Suprapubic skin (tissue), 4 donors: Measurements from ENCODE around the gene FBXO36. TPM values are rescaled to one million over a fixed set of nuclear protein-coding genes. Genes with fewer than 3 reads are reported as not detected.

ENCODE experiments used
- DNase-seq, 2 donors: peaks; one replicate each; pipeline ENCODE4 v3.0.0-alpha.2; 2019; ENCODE audit warnings: low spot score in 2 of 2
- H3K27ac ChIP-seq: fragments of 200-600 bp; sonication (generic); one replicate; pipeline ENCODE4 v1.5.1; 2019
- H3K27me3 ChIP-seq: fragments of 200-600 bp; sonication (generic); one replicate; pipeline ENCODE4 v1.5.1; 2019
- H3K36me3 ChIP-seq: fragments of 200-600 bp; sonication (generic); one replicate; pipeline ENCODE4 v1.5.1; 2019
- H3K4me1 ChIP-seq: fragments of 200-600 bp; sonication (generic); one replicate; pipeline ENCODE4 v1.5.1; 2019
- H3K4me3 ChIP-seq: fragments of 200-600 bp; sonication (generic); one replicate; pipeline ENCODE4 v1.5.1; 2019; ENCODE audit warnings: mild to moderate bottlenecking
- H3K9me3 ChIP-seq: fragments of 200-600 bp; sonication (generic); one replicate; pipeline ENCODE4 v1.5.1; 2019
- EP300 ChIP-seq: sonication (generic); formaldehyde crosslinking; IDR thresholded peaks from one replicate; pipeline ENCODE4 v1.6.1; 2017; ENCODE audit warnings: antibody characterized with exemption
- POLR2A ChIP-seq, 2 donors: fragments of 450-650 bp; IDR thresholded peaks; one replicate each; pipeline ENCODE4 v1.6.1; 2017; ENCODE audit warnings: antibody characterized with exemption in 2 of 2, mild to moderate bottlenecking in 2 of 2, moderate library complexity in 2 of 2
- POLR2AphosphoS5 ChIP-seq, 3 donors: sonication (generic); formaldehyde crosslinking; IDR thresholded peaks; one replicate each; pipeline ENCODE4 v1.6.1; 2017; ENCODE audit warnings: antibody characterized with exemption in 3 of 3
- WGBS: methylation state at CpG from one replicate; pipeline ENCODE4 v1.1.5; 2018; 5-methylcytosine and 5-hydroxymethylcytosine counted together
- total RNA-seq, 4 donors: library from RNA; depleted of rRNA; stranded (reverse); fragments of >200 nt; gene quantifications; one replicate each; pipeline ENCODE4 v1.1.0, GENCODE V29; 2016
- TF ChIP-seq, protein P1 (sequence below), 2 donors: fragments of 200-600 bp in 1 of 2; fragments of 450-650 bp in 1 of 2; sonication (generic) in 1 of 2; IDR thresholded peaks; one replicate each; pipeline ENCODE4 v1.5.1; 2016 to 2019; ENCODE audit warnings: antibody characterized with exemption in 2 of 2, mild to moderate bottlenecking in 1 of 2, moderate library complexity in 1 of 2

FBXO36 gene
- total RNA-seq, 4 donors from 2014 or later, result 4.5 to 8.4 (median 5.9) TPM

DNA sequence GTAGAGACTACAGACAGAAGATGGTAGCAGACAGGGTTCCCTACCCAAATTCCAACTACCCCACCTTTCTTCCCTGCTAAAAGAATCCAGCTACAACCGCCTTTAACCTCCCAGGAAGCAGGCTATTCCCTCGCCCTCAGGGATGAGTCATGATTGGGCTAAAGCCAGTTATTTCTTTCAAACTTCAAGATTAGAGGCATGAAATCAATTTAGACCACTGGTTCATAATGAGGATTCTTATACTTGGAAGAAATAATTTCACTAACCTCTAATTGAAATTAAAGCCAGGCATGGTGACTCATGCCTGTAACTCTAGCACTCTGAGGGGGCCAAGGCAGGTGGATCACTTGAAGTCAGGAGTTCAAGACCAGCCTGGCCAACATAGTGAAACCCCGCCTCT is 20.5 kb upstream of the FBXO36 start:
- no peak for DNase-seq
- Histone ChIP-seq H3K36me3 (peaks cover 14% of the 10 kb centered on the region), H3K4me3 (no peak overlapping the region), H3K4me1 (peaks cover 5% of the 10 kb centered on the region), H3K9me3 (no peaks in the 10 kb centered on the region), H3K27ac (no peak overlapping the region), H3K27me3 (no peaks in the 10 kb centered on the region)
- no peak for TF ChIP-seq POLR2A (IDR thresholded peaks at IDR 0.05)
- no peak for TF ChIP-seq POLR2AphosphoS5 (IDR thresholded peaks at IDR 0.05)
- TF ChIP-seq, protein P1, sequence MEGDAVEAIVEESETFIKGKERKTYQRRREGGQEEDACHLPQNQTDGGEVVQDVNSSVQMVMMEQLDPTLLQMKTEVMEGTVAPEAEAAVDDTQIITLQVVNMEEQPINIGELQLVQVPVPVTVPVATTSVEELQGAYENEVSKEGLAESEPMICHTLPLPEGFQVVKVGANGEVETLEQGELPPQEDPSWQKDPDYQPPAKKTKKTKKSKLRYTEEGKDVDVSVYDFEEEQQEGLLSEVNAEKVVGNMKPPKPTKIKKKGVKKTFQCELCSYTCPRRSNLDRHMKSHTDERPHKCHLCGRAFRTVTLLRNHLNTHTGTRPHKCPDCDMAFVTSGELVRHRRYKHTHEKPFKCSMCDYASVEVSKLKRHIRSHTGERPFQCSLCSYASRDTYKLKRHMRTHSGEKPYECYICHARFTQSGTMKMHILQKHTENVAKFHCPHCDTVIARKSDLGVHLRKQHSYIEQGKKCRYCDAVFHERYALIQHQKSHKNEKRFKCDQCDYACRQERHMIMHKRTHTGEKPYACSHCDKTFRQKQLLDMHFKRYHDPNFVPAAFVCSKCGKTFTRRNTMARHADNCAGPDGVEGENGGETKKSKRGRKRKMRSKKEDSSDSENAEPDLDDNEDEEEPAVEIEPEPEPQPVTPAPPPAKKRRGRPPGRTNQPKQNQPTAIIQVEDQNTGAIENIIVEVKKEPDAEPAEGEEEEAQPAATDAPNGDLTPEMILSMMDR (IDR thresholded peaks at IDR 0.05), result no peak
- no peak for TF ChIP-seq EP300
- WGBS, result 41% methylated on average over 3 of the region's 3 CpGs

DNA sequence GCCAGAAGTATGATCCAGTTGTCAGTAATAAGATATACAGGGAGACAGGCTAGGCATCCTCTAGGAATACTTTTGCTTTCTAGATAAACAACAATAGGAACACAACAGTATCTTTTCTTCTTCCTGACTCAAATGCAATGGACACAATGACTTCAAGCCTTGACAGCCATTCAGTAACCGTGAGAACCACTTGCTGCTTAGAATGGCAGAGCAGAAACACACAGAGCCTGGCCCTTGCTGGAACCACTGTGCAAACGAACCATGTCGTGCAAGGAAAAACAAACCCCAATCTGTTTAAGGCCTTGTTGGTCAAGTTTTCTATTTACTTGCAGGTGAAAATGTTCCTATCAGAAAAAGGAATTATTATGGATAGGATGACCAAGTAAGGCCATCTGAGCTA is 19.3 kb upstream of the FBXO36 start:
- no peaks in the 10 kb centered on the region for H3K9me3 ChIP-seq
- H3K4me1 ChIP-seq, result peaks cover 5% of the 10 kb centered on the region
- 84% methylated on average over 3 of the region's 3 CpGs for whole genome bisulfite sequencing
- TF ChIP-seq POLR2AphosphoS5 (IDR thresholded peaks at IDR 0.05) (no peak), EP300 (no peak), POLR2A (IDR thresholded peaks at IDR 0.05) (no peak)
- TF ChIP-seq, protein P1 (IDR thresholded peaks at IDR 0.05), result no peak
- no peak for DNase-seq
- no peak overlapping the region for H3K4me3 ChIP-seq
- H3K36me3 ChIP-seq, result peaks cover 15% of the 10 kb centered on the region
- H3K27ac ChIP-seq, result no peak overlapping the region
- no peaks in the 10 kb centered on the region for H3K27me3 ChIP-seq

DNA sequence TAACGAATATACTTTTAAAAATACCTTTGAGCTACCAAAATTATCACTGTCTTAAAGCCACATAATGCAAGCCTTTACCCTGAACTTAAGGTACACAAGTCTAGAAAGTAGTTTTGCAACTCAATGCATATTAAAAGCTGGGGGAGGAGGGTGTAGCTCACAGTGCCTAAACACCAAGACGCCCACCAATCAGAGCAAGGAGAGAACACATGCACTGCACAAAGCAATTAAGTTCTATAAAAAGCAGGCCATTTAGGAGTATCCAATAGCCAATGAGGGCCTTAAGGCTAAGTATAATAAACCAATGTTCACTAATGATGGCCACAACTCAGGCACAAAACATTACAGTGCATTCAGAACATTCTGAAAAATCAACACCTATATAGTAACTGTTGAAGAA is 16.7 kb upstream of the FBXO36 start:
- Histone ChIP-seq H3K36me3 (peaks cover 20% of the 10 kb centered on the region), H3K4me1 (peaks cover 11% of the 10 kb centered on the region), H3K27me3 (no peaks in the 10 kb centered on the region), H3K9me3 (no peaks in the 10 kb centered on the region), H3K4me3 (no peak overlapping the region), H3K27ac (no peak overlapping the region)
- TF ChIP-seq POLR2AphosphoS5 (IDR thresholded peaks at IDR 0.05) (no peak), POLR2A (IDR thresholded peaks at IDR 0.05) (no peak), EP300 (no peak)
- TF ChIP-seq, protein P1 (IDR thresholded peaks at IDR 0.05), result no peak
- 82% methylated on average over 2 of the region's 2 CpGs for WGBS
- no peak for DNase-seq

DNA sequence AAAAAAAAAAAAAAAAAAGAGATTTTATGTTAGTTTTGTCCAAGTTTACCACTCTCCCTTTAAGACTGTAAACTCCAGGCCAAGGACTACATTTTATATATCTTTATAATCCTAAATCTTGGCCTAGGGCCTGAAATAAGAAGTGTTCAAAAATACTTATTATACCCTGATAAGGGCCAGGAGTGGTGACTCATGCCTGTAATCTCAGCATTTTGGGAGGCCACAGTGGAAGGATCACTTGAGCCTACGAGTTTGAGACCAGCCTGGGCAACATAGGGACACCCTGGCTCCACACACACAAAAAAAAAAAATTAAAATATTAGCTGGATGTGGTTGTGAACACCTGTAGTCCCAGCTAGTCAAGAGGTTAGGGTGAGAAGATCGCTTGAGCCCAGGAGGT is 13.2 kb upstream of the FBXO36 start:
- H3K27ac ChIP-seq, result no peak overlapping the region
- TF ChIP-seq EP300, result no peak
- no peak for TF ChIP-seq POLR2A (IDR thresholded peaks at IDR 0.05)
- TF ChIP-seq, protein P1 (IDR thresholded peaks at IDR 0.05), result no peak
- no peak for TF ChIP-seq POLR2AphosphoS5 (IDR thresholded peaks at IDR 0.05)
- no peak overlapping the region for H3K4me3 ChIP-seq
- no peaks in the 10 kb centered on the region for H3K27me3 ChIP-seq
- no peak for DNase-seq
- H3K9me3 ChIP-seq, result no peaks in the 10 kb centered on the region
- H3K36me3 ChIP-seq, result peaks cover 13% of the 10 kb centered on the region
- WGBS, result 60% methylated on average over 2 of the region's 2 CpGs
- peaks cover 30% of the 10 kb centered on the region for H3K4me1 ChIP-seq

DNA sequence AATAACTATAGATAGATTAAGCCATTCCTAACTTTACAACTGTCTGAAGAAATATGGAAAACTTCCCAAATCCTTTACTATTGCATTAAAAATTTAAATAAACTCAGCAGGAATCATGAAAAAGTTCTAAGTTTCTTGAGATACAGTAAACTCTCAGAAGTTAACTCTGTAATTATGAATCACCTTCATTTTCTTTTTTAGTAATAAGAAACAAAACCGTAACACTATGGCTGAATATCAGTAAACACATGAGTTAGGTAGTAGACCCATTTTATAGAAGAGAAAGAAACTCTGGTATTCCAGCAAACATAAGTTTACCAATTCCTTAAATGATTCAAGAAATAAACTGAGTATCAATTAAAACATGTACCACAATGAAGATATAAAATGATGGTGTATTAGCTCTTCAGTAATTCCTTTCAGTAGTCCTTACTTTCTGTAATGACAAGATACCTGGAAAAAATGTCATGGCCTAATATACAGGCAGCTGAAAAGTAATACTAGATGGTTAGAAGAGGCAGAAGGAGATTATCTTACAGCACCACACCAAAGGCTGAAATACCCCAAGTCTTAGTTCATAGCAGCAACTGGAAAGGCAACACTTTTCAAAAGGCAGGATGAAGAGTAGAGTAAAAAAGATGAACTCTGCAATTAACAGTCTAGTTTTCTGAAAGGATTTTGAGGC is 12.0 kb upstream of the FBXO36 start:
- Histone ChIP-seq H3K4me3 (no peak overlapping the region), H3K4me1 (peaks cover 36% of the 10 kb centered on the region), H3K36me3 (peaks cover 10% of the 10 kb centered on the region), H3K27ac (no peak overlapping the region), H3K9me3 (no peaks in the 10 kb centered on the region), H3K27me3 (no peaks in the 10 kb centered on the region)
- 95% methylated on average over 1 of the region's 1 CpG for WGBS
- TF ChIP-seq EP300 (no peak), POLR2A (IDR thresholded peaks at IDR 0.05) (no peak), POLR2AphosphoS5 (IDR thresholded peaks at IDR 0.05) (no peak)
- TF ChIP-seq, protein P1 (IDR thresholded peaks at IDR 0.05), result no peak
- no peak for DNase-seq
